GM18870 (cell line): Measurements from ENCODE around the gene PTGR1.

Experiments
- ATAC-seq: cut with Tn5 transposase; IDR thresholded peaks from one replicate; pipeline ENCODE4 v1.9.1; 2021; ENCODE audit warnings: moderate library complexity; ENCODE audit not compliant: unreplicated experiment

PTGR1 gene

DNA sequence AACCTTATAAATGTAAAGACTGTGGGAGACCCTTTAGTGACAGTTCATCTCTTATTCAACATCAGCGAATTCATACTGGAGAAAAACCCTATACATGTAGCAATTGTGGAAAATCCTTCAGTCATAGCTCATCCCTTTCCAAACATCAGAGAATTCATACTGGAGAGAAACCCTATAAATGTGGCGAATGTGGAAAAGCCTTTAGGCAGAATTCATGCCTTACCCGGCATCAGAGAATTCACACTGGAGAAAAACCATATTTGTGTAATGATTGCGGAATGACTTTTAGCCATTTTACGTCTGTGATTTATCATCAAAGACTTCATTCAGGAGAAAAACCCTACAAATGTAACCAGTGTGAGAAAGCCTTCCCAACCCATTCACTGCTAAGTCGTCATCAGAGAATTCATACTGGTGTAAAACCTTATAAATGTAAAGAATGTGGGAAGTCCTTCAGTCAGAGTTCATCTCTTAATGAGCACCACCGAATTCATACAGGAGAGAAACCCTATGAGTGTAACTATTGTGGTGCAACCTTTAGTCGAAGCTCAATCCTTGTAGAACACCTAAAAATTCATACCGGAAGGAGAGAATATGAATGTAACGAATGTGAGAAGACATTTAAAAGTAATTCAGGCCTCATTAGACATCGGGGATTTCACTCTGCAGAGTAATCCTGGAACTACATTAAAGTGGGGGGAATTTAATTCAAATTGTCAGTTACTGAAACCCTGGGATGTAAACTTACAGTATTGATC is 56.8 kb downstream of the PTGR1 start:
- ATAC-seq, result no peak

DNA sequence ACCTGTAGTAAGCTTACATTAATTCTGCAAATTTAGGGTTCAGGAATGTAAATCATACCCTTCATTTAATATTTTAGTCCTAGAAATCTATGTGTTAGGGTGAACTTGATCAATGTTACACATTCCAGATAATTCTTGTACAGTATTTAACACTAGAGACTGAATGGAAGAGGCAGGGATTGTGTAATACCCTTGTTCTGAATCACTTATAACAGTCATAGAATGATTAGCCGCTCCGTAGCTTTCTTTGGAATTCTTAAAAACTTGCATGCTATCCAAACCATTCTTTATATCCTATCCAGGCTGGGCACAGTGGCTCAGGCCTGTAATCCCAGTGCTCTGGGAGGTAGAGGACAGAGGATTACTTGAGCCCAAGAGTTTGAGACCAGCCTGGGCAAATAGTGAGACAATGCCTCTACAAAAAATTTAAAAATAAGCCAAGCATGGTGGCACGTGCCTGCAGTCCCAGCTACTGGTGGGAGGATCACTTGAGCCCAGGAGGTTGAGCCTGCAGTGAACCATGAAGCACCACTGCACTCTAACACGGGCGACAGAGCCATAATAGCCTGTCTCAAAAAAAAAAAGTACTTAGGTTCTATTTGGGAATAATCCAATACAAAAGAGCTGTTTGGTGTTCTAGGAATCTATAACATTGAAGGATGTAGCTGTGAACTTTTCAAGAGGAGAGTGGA is 66.2 kb downstream of the PTGR1 start:
- ATAC-seq, result no peak

DNA sequence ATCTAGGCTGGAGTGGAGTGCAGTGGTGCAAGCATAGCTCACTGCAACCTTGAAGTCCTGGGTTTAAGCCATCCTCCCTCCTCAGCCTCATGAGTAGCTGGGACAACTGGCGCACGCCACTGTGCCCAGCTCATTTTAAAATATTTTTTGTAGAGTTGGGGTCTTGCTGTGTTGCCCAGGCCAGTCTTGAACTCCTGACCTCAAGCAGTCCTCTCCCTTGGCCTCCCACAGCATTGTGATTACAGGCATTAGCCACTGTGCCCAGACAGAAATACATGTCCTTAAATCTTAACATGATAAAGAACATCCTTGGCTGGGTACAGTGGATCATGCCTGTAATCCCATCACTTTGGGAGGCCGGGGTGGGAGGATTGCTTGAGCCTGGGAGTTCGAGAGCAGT is 67.7 kb downstream of the PTGR1 start:
- no peak for ATAC-seq

DNA sequence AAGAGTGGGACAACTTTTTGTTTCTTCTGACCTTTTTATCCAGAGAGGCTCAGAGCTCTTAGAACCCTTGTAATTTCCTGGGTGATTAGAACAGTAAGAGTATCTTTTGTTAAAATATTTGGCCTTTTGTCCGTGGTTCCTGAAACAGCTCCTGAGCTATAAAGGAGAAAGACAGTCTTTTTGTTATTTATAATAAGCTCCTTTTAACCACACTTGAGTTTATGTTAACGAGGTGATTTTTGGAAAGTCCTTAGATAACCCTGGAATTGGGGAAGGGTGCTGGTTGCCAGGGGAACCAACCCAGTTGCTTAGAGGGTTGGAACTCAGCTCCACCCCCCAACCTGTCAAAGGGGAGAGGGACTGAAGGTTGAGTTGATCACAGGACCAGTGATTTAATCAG is 69.7 kb downstream of the PTGR1 start:
- no peak for ATAC-seq

DNA sequence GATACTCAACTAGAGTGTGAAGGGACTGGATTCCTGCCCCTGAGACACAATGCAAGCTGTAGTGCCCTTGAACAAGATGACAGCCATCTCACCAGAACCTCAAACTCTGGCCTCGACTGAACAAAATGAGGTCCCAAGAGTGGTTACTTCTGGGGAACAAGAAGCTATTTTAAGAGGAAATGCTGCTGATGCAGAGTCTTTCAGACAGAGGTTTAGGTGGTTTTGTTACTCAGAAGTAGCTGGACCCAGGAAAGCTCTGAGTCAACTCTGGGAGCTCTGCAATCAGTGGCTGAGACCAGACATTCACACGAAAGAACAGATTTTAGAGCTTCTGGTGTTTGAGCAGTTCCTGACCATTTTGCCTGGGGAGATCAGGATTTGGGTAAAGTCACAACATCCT is 72.1 kb downstream of the PTGR1 start:
- ATAC-seq, result no peak

DNA sequence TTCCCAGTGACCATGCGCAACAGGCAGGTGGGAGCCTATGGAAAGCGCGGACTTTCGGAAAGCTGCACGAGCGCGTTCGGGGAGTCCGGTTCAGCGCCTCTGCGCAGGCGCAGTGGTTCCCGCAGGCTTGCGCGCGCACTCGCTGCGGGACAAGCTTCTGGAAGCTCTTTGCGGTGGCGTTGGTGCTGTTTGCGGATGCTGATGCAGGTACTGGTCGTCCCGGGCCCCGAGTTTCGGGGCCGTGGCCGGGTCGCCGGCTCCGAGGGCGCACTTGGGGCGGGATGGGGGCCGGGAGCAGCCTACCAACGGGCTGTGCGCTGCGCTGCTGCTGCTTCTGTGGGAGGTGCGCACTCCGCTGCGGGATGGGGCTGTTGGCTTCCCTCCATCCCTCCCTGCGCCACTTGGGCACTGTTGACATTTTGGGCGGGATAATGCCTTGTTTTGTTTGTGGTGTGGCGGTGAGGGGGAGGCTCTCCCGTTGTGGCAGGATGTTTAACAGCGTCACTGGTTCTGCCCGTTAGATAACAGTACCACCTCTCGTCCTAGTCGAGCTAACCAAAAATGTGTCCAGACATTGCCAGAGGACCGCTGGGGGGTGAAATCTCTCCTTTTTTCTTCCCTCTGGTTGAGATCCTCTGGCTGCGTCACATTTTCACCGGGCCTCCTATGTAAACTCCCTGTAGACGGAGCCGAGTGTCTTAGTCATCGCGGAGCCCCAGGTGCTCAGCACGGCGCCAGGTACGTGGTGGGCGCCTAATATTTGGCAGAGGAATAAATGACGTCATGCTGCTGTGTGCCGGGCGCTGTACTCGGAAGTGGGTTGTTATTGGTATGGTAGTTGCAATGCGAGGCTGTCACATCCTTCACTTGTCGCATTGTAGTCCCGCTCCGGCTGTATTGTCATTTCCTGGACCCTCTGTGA is 74.1 kb downstream of the PTGR1 start, which contains the start of gene ZNF483:
TSS of gene ZNF483 (plus strand) at position 124 of the 922 bp plus-strand sequence. CDS start 2,217 bp downstream, outside the sequence.
- ATAC-seq, result no peak

DNA sequence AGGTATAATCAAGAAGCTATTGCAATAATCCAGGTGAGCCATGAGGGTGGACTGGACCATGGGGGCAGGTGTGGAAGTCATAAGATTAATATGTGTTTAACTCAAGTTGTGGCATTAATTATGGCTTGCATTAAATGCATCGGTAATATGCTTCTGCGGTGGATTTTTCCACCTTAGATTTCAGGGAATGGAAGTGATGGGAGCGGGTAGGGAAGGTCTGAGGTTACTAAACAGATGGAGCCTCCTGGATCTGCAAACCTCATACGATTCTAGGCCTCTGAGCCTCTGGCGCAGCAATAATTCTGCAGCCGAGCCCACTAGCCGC is 74.8 kb downstream of the PTGR1 start:
- no peak for ATAC-seq

DNA sequence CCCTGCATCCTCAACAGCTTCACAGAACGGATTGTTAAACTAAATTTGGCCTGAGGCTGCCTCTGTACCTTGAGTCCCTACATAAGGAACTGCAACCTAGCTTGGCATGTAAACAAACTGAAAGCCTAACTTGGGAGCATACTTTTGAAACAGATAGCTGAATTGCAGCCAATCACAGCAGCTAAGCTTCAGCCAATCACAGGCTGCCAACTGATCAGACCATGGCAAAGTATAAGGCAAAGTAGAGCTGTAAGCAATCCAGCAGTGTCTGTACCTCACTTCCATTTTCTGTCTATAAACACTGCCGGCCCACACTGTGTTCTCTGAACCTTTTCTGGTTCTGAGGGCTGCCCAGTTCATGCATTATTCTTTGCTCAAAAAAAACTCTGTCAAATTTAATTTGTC is 83.4 kb downstream of the PTGR1 start:
- ATAC-seq, result no peak

DNA sequence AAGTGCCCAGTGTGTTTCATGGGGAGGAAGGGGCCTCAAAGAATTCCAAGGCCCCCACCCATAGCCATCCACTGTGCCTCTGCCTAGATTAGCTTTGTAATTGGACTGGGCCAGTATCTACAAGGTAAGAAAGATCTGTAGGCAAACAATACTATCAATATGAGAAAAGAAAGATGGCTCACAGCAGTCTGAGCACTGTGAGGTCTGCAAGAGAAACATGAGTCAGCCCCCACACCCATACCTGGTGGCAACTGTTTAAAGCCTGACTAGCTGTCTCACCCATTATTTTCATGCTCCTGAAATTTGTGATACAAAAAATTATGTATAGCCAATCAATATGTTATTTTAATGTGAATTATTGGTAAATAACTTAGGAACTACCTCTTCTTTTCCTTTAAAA is 84.5 kb downstream of the PTGR1 start:
- ATAC-seq, result no peak
